Mesenchymal stem cell (in vitro differentiated cells and primary cell): ENCODE measurements around the gene WWOX.

Experiments
- DNase-seq: peaks from one replicate; pipeline ENCODE4 v3.0.0-alpha.2; 2013
- H2AFZ ChIP-seq: one replicate; pipeline ENCODE4 v1.6.1; 2013; ENCODE audit warnings: low read depth, mild to moderate bottlenecking, control low read depth, inconsistent platforms, low read length, moderate library complexity
- H2AK5ac ChIP-seq: 2 replicates; pipeline ENCODE4 v1.6.1; 2013; ENCODE audit warnings: low read length, moderate library complexity, mild to moderate bottlenecking, inconsistent platforms; ENCODE audit not compliant: severe bottlenecking
- H2BK120ac ChIP-seq: one replicate; pipeline ENCODE4 v1.6.1; 2013; ENCODE audit warnings: low read depth, mild to moderate bottlenecking, inconsistent platforms, low read length, moderate library complexity
- H2BK12ac ChIP-seq, 2 experiments: one replicate each; pipeline ENCODE4 v1.6.1; 2013; ENCODE audit warnings: inconsistent platforms in 2 of 2, low read length in 2 of 2, mild to moderate bottlenecking in 2 of 2, moderate library complexity in 2 of 2, control low read depth in 1 of 2
- H2BK15ac ChIP-seq: one replicate; pipeline ENCODE4 v1.6.1; 2013; ENCODE audit warnings: mild to moderate bottlenecking, low read depth, inconsistent platforms; ENCODE audit not compliant: poor library complexity, severe bottlenecking
- H2BK5ac ChIP-seq: 2 replicates; pipeline ENCODE4 v1.6.1; 2013; ENCODE audit warnings: low read depth, mild to moderate bottlenecking, low read length, control low read depth, inconsistent platforms; ENCODE audit not compliant: poor library complexity, severe bottlenecking
- H3K14ac ChIP-seq, 2 experiments: one replicate each; pipeline ENCODE4 v1.6.1; 2013; ENCODE audit warnings: inconsistent platforms in 2 of 2, low read length in 2 of 2, control low read depth in 1 of 2, mild to moderate bottlenecking in 1 of 2, moderate library complexity in 1 of 2
- H3K18ac ChIP-seq, 2 experiments: one replicate each; pipeline ENCODE4 v1.6.1; 2013; ENCODE audit warnings: inconsistent platforms in 2 of 2, low read length in 2 of 2, control low read depth in 1 of 2, low read depth in 1 of 2, mild to moderate bottlenecking in 1 of 2
- H3K23ac ChIP-seq, 2 experiments: one replicate each; pipeline ENCODE4 v1.6.1; 2013; ENCODE audit warnings: inconsistent platforms in 2 of 2, low read length in 2 of 2, mild to moderate bottlenecking in 2 of 2, moderate library complexity in 2 of 2, control low read depth in 1 of 2
- H3K27ac ChIP-seq: 2 replicates; pipeline ENCODE4 v1.5.1; 2013; ENCODE audit warnings: mild to moderate bottlenecking, moderate library complexity, low read length, control low read depth, inconsistent platforms; ENCODE audit not compliant: poor library complexity, severe bottlenecking
- H3K27me3 ChIP-seq, 2 experiments: 2 replicates each; pipeline versions ENCODE4 v1.6.1 to v1.7.0; 2013; ENCODE audit warnings: low read length in 2 of 2, mild to moderate bottlenecking in 2 of 2, moderate library complexity in 2 of 2, control low read depth in 1 of 2, inconsistent platforms in 1 of 2; ENCODE audit not compliant: control insufficient read depth in 1 of 2, insufficient read depth in 1 of 2
- H3K36me3 ChIP-seq, 2 experiments: 2 replicates each; pipeline versions ENCODE4 v1.6.1 to v1.7.0; 2013; ENCODE audit warnings: low read length in 2 of 2, control low read depth in 1 of 2, inconsistent platforms in 1 of 2, low read depth in 1 of 2, mild to moderate bottlenecking in 1 of 2; ENCODE audit not compliant: insufficient read depth in 2 of 2, control insufficient read depth in 1 of 2
- H3K4ac ChIP-seq, 2 experiments: one replicate each; pipeline ENCODE4 v1.6.1; 2013; ENCODE audit warnings: inconsistent platforms in 2 of 2, low read length in 2 of 2, mild to moderate bottlenecking in 2 of 2, moderate library complexity in 2 of 2, control low read depth in 1 of 2, low read depth in 1 of 2
- H3K4me1 ChIP-seq: 2 replicates; pipeline ENCODE4 v1.6.1; 2013; ENCODE audit warnings: low read depth, low read length, control low read depth; ENCODE audit not compliant: control insufficient read depth, insufficient read depth
- H3K4me2 ChIP-seq: 2 replicates; pipeline ENCODE4 v1.6.1; 2013; ENCODE audit warnings: low read length, mild to moderate bottlenecking, inconsistent platforms; ENCODE audit not compliant: poor library complexity, severe bottlenecking
- H3K4me3 ChIP-seq, 2 experiments: 2 replicates each; pipeline versions ENCODE4 v1.5.1 to v1.7.0; 2013; ENCODE audit warnings: low read length in 2 of 2, mild to moderate bottlenecking in 2 of 2, control low read depth in 1 of 2, low read depth in 1 of 2; ENCODE audit not compliant: insufficient read depth in 1 of 2
- H3K79me1 ChIP-seq: replicated peaks from 2 replicates; pipeline ENCODE4 v1.6.1; 2013; ENCODE audit warnings: mild to moderate bottlenecking, control low read depth, low read length, inconsistent platforms; ENCODE audit not compliant: poor library complexity, severe bottlenecking
- H3K9ac ChIP-seq: 2 replicates; pipeline ENCODE4 v1.7.0; 2013; ENCODE audit warnings: mild to moderate bottlenecking, low read length, moderate library complexity
- H3K9me3 ChIP-seq: 2 replicates; pipeline ENCODE4 v1.7.0; 2013; ENCODE audit warnings: mild to moderate bottlenecking, low read length; ENCODE audit not compliant: control insufficient read depth
- H4K8ac ChIP-seq: one replicate; pipeline ENCODE4 v1.6.1; 2013; ENCODE audit warnings: inconsistent platforms, mild to moderate bottlenecking, low read length, moderate library complexity
- H4K91ac ChIP-seq: one replicate; pipeline ENCODE4 v1.6.1; 2013; ENCODE audit warnings: mild to moderate bottlenecking, low read length, inconsistent platforms
- WGBS: methylation state at CpG from one replicate; pipeline ENCODE4 v1.1.7; 2013; ENCODE audit warnings: mixed read lengths; 5-methylcytosine and 5-hydroxymethylcytosine counted together

The WWOX gene

GRCh38 chr16:78648517-78648916 is 549.1 kb downstream of the WWOX start:
- Histone ChIP-seq H3K9me3 (no peaks in the 10 kb centered on the region), H4K8ac (no peak overlapping the region), H3K27me3 (no peaks in the 10 kb centered on the region), H3K4me2 (no peak overlapping the region), H3K79me1 (no peaks in the 10 kb centered on the region), H2AFZ (no peak overlapping the region), H3K36me3 (no peaks in the 10 kb centered on the region), H2BK120ac (no peak overlapping the region), H2BK15ac (no peak overlapping the region), H2AK5ac (no peak overlapping the region), H4K91ac (no peak overlapping the region), H3K14ac (no peak overlapping the region), H2BK5ac (no peak overlapping the region), H3K4me3 (no peak overlapping the region), H2BK12ac (no peak overlapping the region), H3K4me1 (peaks cover 1% of the 10 kb centered on the region), H3K18ac (peak overlapping the region; percentile 6 to 16), H3K27ac (no peak overlapping the region), H3K9ac (no peak overlapping the region), H3K4ac (peak overlapping the region in 1 of 2 experiments; percentile 9), H3K23ac (no peak overlapping the region)
- 88% methylated on average over 3 of the region's 3 CpGs for WGBS
- peak; percentile 52 for DNase-seq

GRCh38 chr16:78650339-78651074 is 551.1 kb downstream of the WWOX start:
- Histone ChIP-seq H3K14ac (no peak overlapping the region), H3K4me3 (no peak overlapping the region), H3K4ac (no peak overlapping the region), H3K23ac (no peak overlapping the region), H2BK120ac (no peak overlapping the region), H3K9ac (no peak overlapping the region), H3K9me3 (no peaks in the 10 kb centered on the region), H3K27ac (no peak overlapping the region), H3K4me2 (no peak overlapping the region), H2AK5ac (no peak overlapping the region), H4K91ac (no peak overlapping the region), H3K36me3 (no peaks in the 10 kb centered on the region), H2AFZ (no peak overlapping the region), H4K8ac (no peak overlapping the region), H3K4me1 (peaks cover 1% of the 10 kb centered on the region), H3K27me3 (no peaks in the 10 kb centered on the region), H3K18ac (no peak overlapping the region), H2BK12ac (no peak overlapping the region), H2BK5ac (no peak overlapping the region), H2BK15ac (no peak overlapping the region), H3K79me1 (no peaks in the 10 kb centered on the region)
- no peak for DNase-seq
- 96% methylated on average over 8 of the region's 8 CpGs for WGBS

GRCh38 chr16:78654929-78655328 is 555.5 kb downstream of the WWOX start:
- WGBS: 90% methylated on average over 8 of the region's 8 CpGs
- H2AFZ ChIP-seq: no peak overlapping the region
- H3K18ac ChIP-seq: no peak overlapping the region
- DNase-seq: no peak
- no peak overlapping the region for H4K91ac ChIP-seq
- H3K9me3 ChIP-seq: no peaks in the 10 kb centered on the region
- no peaks in the 10 kb centered on the region for H3K27me3 ChIP-seq
- H4K8ac ChIP-seq: no peak overlapping the region
- no peak overlapping the region for H3K23ac ChIP-seq
- H2BK120ac ChIP-seq: no peak overlapping the region
- H3K9ac ChIP-seq: no peak overlapping the region
- no peaks in the 10 kb centered on the region for H3K79me1 ChIP-seq
- H3K4ac ChIP-seq: no peak overlapping the region
- H3K14ac ChIP-seq: no peak overlapping the region
- no peak overlapping the region for H2AK5ac ChIP-seq
- no peak overlapping the region for H2BK5ac ChIP-seq
- H3K4me3 ChIP-seq: no peak overlapping the region
- H2BK15ac ChIP-seq: no peak overlapping the region
- H3K27ac ChIP-seq: no peak overlapping the region
- H3K4me1 ChIP-seq: no peaks in the 10 kb centered on the region
- H3K4me2 ChIP-seq: no peak overlapping the region
- H2BK12ac ChIP-seq: no peak overlapping the region
- no peaks in the 10 kb centered on the region for H3K36me3 ChIP-seq

GRCh38 chr16:78655331-78656113 is 556.1 kb downstream of the WWOX start:
- WGBS: 67% methylated on average over 5 of the region's 5 CpGs

More at GRCh38 chr16:78655331-78656113, 556.1 kb downstream of the WWOX start:
- H2BK15ac ChIP-seq: no peak overlapping the region
- no peak overlapping the region for H2AK5ac ChIP-seq
- H3K18ac ChIP-seq: no peak overlapping the region
- no peak overlapping the region for H3K14ac ChIP-seq
- H3K36me3 ChIP-seq: no peaks in the 10 kb centered on the region
- H4K8ac ChIP-seq: no peak overlapping the region
- no peak overlapping the region for H2BK12ac ChIP-seq
- H3K4ac ChIP-seq: no peak overlapping the region
- H3K9ac ChIP-seq: no peak overlapping the region
- H3K79me1 ChIP-seq: no peaks in the 10 kb centered on the region
- no peaks in the 10 kb centered on the region for H3K9me3 ChIP-seq
- no peak overlapping the region for H3K4me3 ChIP-seq
- H3K27me3 ChIP-seq: no peaks in the 10 kb centered on the region
- H2AFZ ChIP-seq: no peak overlapping the region
- no peak overlapping the region for H3K23ac ChIP-seq
- DNase-seq: no peak
- H2BK120ac ChIP-seq: no peak overlapping the region
- no peak overlapping the region for H2BK5ac ChIP-seq
- H3K4me1 ChIP-seq: no peaks in the 10 kb centered on the region
- H4K91ac ChIP-seq: no peak overlapping the region
- no peak overlapping the region for H3K27ac ChIP-seq
- no peak overlapping the region for H3K4me2 ChIP-seq
